HG03108 (cell line): ENCODE results near the gene CDO1.

ENCODE experiments used
- ATAC-seq: cut with Tn5 transposase; IDR thresholded peaks from one replicate; pipeline ENCODE4 v1.9.1; 2021; ENCODE audit warnings: moderate library complexity; ENCODE audit not compliant: unreplicated experiment

CDO1 gene

DNA sequence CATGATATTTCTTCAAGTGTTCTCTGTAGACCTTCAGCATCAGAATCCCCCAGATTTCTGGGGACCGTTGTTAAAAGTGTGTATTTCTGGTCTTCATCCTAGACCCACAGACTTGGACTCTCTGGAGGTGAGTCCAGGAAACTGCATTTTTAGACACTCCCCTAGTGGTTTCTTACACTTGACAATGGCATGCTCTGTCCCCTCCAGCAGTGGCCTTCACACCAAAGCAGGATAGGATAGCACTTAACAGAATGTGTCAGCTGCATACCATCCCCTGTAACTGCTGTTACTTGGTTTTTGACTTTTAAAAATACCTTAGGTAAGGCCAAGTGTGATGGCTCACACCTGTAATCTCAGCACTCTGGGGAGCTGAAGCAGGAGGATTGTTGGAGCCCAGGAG is 20.8 kb downstream of the CDO1 start:
- no peak for ATAC-seq

DNA sequence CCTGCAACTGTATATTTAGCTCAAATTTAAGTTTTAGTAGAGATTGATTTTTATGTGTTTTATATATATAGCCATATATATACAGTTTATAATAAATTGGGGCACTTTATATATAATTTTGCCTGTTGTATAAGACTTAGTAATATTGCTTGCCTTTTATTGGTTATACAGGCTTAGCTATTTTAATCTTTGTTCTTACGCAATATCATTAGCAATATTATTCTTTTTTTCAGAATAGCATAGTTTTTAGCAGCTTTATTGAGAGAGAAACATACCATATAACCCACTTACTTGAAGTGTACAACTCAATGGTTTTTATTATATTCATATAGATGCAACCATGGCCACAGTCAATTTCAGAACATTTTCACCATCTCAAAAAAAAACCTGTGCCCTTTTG is 28.0 kb downstream of the CDO1 start:
- ATAC-seq, result no peak

DNA sequence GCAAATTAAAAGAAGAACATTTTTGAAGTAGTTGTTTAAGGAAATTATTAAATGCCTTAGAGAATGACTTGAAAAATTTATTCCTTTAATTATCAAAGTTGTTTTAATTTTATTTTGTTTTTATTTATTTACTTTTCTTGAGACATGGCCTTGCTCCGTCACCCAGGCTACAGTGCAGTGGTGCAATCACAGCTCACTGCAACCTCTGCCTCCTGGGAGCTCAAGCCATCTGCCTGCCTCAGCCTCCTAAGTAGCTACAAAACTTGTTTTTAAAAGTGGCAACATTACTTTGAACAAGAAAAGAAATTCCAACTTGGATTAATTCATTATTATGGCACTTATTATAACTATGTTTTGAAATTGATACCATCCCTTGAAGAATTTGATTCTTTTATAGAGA is 29.0 kb downstream of the CDO1 start:
- no peak for ATAC-seq

DNA sequence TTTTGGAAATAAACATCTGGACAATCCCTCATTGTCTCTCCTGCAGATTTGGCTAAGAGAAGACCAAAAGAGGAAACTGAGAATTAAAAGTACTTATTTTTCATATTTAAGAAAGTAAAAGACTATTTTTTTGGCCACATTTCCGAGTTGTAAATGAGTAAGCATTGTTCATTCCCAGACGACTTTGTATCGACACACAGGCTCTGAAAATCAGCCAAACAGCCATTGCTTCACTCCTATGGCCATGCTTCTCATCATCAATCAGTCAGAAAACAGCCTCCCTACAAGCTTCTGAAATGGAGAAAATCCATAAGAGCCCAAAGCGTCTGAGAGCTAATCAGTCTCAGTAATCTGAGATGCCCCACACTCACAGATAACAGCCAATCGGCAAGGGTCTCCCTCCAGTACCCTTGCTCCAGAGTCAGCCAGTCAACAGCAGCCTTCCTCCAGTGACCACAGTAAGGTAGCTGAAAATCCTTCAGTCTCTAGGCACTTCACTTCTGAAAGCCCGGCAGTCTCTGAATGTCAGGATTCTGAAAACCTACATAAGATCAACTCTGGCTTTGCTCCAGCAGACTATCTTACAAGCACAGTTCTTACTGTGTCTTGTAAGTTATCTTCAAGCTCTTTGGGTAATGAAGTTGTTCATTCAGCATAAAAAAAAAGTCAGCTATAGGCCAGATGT is 30.9 kb downstream of the CDO1 start:
- ATAC-seq, result no peak

DNA sequence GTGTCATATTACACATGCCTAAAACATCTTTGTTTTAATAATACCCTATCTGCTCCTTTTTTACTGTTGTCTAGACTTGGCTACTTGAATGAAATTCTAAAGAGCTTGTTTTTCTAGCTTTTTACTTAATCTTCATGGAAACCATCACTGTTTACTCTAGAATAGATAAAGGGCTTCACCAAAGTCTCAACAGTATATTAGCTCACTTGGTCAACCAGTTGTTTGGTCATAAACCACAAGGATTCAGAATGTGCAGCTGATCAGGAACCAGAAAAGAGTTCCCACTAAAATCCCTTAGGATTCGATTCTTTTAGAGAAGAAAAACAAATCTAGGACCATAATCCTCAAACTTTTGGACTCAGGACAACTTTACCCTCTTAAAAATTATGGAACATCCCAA is 38.0 kb downstream of the CDO1 start:
- ATAC-seq, result no peak

DNA sequence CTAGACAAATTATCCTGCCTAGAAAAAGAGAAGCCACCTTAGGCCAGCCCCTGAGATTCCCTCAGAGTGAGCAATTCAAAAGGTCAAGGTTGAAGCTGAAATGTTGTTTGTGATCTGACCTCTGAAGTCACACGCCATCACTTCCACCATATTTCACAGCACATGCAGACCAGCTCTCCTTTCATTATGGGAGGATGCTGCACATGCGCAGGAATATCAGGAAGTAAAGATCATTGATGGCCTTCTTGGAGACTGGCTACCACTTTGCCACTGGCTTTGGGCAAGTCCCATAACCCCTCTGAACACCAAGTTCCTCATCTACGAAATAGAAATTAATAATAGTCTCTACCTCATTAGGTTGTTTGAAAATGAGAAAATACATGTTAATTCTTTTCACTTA is 39.5 kb downstream of the CDO1 start:
- no peak for ATAC-seq

DNA sequence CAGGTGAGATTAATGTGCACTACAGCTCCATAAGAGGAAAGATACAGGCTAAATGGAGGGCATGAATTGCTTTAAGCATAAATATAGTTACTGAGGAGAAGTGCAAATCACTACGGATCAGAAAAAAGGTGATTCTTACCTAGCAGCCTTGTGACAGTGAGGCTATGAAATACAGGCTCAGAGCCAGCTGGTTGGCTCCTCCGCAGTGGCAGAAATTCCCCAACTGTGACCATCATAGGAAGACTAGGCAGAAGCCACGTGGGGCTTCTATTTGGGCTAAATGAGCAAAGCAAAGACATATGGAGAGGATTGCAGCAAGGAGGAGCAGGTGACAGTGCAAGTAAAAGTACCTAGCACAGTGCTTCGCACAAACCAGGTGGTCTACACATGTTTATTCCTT is 40.5 kb downstream of the CDO1 start:
- ATAC-seq, result no peak

DNA sequence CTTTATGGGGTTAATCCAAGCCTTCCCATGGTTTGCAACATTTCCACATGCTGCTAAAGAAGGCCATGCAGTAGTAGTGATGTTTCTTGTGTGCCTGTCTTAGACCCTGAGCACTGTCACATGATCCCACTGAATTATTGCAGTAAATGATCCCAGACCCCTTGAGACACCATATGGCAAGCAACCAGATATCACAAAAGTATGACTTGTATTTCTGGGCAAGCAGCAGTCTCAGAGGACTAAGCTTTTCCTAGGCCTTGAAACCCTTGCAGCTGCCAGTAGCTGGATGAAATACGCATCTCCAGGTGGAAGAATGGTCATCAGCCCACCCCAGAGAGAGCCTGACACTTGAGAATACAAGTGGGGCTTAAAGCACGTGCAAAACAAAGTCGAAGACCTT is 41.8 kb downstream of the CDO1 start:
- ATAC-seq, result no peak

DNA sequence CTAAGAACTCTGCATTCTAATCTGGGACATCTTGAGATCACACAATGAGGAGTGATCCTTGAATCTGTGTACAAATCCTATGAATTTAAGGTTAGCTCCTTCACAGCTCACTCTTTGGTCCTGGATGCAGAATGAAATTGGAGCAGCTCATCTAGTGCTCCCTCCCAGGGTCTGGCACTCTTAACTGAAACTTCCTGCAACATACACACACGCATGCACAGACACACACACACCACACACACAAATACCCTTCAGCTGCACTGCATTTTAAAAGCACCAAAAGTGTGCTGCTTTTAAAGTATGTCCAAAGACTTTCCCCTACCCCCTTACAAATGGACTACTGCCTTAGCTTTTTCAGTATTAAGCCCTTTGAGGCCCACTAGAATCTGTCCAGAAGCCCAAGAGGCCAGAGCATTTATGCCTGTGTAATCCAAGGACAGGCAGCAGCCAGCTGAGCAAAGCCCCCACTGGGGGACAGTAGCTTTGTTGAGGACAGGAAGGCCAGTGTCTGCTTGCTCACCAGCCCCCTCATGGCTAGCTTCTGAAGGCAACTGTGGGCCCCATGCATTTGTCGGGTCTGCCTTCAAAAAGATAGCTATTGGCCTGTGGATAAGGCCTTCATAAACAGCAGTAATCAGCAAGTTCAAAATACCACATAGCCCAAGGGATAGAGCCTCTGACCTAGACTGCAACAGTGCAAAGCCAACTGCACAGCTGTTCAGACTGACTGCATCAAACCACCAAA is 43.6 kb downstream of the CDO1 start:
- ATAC-seq, result no peak

DNA sequence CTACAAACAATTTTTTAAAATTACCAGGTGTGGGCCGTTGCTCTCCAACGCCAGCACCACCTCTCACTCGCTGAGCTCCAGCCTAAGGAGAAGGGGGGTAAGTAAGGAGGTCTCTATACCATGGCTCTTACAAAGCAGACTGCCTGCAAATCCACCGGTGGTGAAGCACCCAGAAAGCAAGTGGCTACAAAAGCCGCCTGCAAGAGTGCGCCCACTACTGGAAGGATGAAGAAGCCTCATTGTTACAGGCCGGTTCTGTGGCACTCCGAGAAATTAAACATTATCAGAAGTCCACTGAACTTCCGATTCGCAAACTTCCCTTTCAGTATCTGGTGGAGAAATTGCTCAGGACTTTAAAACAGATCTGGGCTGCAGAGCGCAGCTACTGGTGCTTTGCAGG is 46.0 kb downstream of the CDO1 start:
- ATAC-seq, result no peak

DNA sequence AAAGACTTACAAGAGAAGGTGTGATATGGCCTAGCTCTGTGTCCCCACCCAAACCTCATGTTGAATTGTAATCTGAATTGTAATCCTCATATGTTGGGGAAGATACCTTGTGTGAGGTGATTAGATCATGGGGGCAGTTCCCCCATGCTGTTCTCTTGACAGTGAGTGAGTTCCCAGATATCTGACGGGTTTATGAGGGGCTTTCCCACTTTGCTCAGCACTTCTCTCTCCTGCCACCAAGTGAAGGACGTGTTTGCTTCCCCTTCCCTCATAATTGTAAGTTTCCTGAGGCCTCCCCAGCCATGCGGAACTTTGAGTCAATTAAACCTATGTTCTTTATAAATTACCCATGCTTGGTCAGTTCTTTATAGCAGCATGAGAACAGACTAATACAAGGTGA is 49.0 kb downstream of the CDO1 start:
- no peak for ATAC-seq

DNA sequence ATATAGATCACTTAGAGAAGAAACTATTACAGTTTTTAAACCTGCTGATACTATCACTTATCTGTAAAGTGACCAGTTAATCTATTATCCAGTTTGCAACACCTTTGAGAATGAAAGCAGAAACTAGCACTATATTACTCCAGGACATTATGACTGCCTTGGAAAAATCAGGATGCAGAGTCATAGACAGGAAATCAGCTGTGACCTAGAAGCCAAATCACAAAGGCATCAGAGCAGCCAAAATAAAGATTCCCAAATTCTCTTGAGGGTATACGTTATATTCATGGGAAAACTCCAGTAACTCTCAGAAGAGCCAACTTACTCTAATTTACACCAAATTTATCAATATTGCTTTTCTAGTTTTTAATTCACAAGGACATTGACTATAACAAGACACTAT is 49.9 kb downstream of the CDO1 start:
- no peak for ATAC-seq

DNA sequence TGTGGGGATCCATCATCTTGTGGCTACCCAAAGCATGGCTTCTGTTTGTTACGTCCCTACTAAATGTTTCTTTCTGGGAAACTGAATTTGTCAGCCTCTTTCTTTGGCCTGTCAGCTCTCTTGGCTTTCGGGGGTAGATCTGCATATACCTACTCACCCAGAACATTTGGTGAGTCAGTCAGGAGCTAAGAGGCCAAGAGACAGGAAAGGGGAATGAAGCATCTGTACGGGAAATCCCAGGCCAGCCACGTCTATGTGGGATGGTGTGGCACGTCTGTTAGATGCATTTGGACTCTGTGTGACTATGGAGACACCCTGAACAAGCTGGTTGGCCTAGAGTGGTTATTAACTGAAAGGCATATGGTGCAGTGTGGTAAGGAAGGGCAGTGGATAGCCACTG is 58.1 kb downstream of the CDO1 start:
- no peak for ATAC-seq

DNA sequence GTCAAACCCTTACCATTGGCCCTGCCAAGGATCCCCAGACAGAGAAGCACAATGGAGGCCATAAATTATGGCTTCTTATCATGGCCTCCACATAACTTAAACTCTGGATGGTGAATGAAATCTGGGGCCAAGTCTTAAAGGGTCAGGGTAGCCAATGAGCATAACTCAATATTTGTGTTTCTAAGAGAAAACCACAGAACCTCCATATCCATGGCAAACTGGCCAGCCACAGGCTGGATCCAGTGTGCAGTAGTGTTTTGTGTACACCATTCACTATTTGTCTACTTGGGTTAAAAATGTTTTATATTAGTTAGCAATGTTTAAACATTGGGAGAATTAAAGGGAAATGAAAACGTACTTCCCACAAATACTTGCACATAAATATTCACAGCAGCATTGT is 60.8 kb downstream of the CDO1 start:
- ATAC-seq, result no peak
